Activated T-cell treated with anti-CD3 and anti-CD28 coated beads, Interleukin-2, amount 50 U/mL, for 4 hours (primary cell): Measurements from ENCODE around the gene CCDC3. TPM values are rescaled to one million over a fixed set of nuclear protein-coding genes. Genes with fewer than 3 reads are reported as not detected.
A peak's percentile ranks its signal among the peaks of the same experiment; 100 is the strongest.

ENCODE experiments used
- ATAC-seq, 2 donors: fragments of 200-7000 bp; cut with Tn5 transposase; one replicate each; pipeline ENCODE4 v1.10.0; 2021
- DNase-seq: peaks from one replicate; pipeline ENCODE4 v3.0.0-alpha.2; 2020
- H3K27me3 Mint-ChIP-seq: one replicate; pipeline ENCODE4 v1.8.0; 2021; ENCODE audit warnings: low read depth, mixed read lengths
- H3K36me3 Mint-ChIP-seq: one replicate; pipeline ENCODE4 v1.8.0; 2022; ENCODE audit warnings: mixed read lengths; ENCODE audit not compliant: insufficient read depth
- H3K4me1 Mint-ChIP-seq: one replicate; pipeline ENCODE4 v1.8.0; 2021; ENCODE audit warnings: low read depth, mixed read lengths
- H3K4me3 Mint-ChIP-seq: one replicate; pipeline ENCODE4 v1.8.0; 2021; ENCODE audit warnings: mild to moderate bottlenecking, moderate library complexity, mixed read lengths
- H3K9me3 Mint-ChIP-seq: one replicate; pipeline ENCODE4 v1.8.0; 2021; ENCODE audit warnings: mixed read lengths
- total RNA-seq, 3 donors: library from RNA; stranded (reverse); gene quantifications; one replicate each; pipeline ENCODE4 v1.2.1, GENCODE V29; 2021

The CCDC3 gene
- total RNA-seq, 3 donors from 2014 or later = 0.08 to 0.16 (median 0.10) TPM

- DNase-seq = no peak
- H3K36me3 Mint-ChIP-seq = no peaks in the 10 kb centered on the region
- peaks cover 6% of the 10 kb centered on the region for H3K9me3 Mint-ChIP-seq
- ATAC-seq = no peak
- no peak overlapping the region for H3K4me3 Mint-ChIP-seq
- peaks cover 35% of the 10 kb centered on the region for H3K27me3 Mint-ChIP-seq
- no peaks in the 10 kb centered on the region for H3K4me1 Mint-ChIP-seq
Measured at GRCh38 chr10:12980713-12981306, 20.7 kb downstream of the CCDC3 start.

GRCh38 chr10:12980102-12980661 lies 21.3 kb downstream of the CCDC3 start:
- Mint-ChIP-seq H3K4me1 (no peaks in the 10 kb centered on the region), H3K36me3 (no peaks in the 10 kb centered on the region), H3K4me3 (no peak overlapping the region), H3K9me3 (peaks cover 6% of the 10 kb centered on the region), H3K27me3 (peaks cover 37% of the 10 kb centered on the region)
- DNase-seq (no peak), ATAC-seq (no peak)

GRCh38 chr10:12978891-12979290 lies 22.6 kb downstream of the CCDC3 start:
- ATAC-seq = no peak
- no peak for DNase-seq
- no peaks in the 10 kb centered on the region for H3K9me3 Mint-ChIP-seq
- no peak overlapping the region for H3K4me3 Mint-ChIP-seq
- no peaks in the 10 kb centered on the region for H3K36me3 Mint-ChIP-seq
- no peaks in the 10 kb centered on the region for H3K4me1 Mint-ChIP-seq
- H3K27me3 Mint-ChIP-seq = peaks cover 37% of the 10 kb centered on the region

GRCh38 chr10:12975906-12976305 lies 25.6 kb downstream of the CCDC3 start:
- Mint-ChIP-seq H3K4me3 (no peak overlapping the region), H3K36me3 (no peaks in the 10 kb centered on the region), H3K27me3 (peaks cover 40% of the 10 kb centered on the region), H3K9me3 (no peaks in the 10 kb centered on the region), H3K4me1 (no peaks in the 10 kb centered on the region)
- ATAC-seq = no peak
- DNase-seq = no peak

- H3K4me3 Mint-ChIP-seq = no peak overlapping the region
- ATAC-seq (no peak), DNase-seq (no peak)
- no peaks in the 10 kb centered on the region for H3K4me1 Mint-ChIP-seq
- H3K9me3 Mint-ChIP-seq = no peaks in the 10 kb centered on the region
- no peaks in the 10 kb centered on the region for H3K36me3 Mint-ChIP-seq
- peaks cover 35% of the 10 kb centered on the region for H3K27me3 Mint-ChIP-seq
Measured at GRCh38 chr10:12975266-12975665, 26.2 kb downstream of the CCDC3 start.

- H3K4me3 Mint-ChIP-seq = no peak overlapping the region
- no peaks in the 10 kb centered on the region for H3K36me3 Mint-ChIP-seq
- peaks cover 34% of the 10 kb centered on the region for H3K27me3 Mint-ChIP-seq
- H3K4me1 Mint-ChIP-seq = no peaks in the 10 kb centered on the region
- DNase-seq (no peak), ATAC-seq (no peak)
- H3K9me3 Mint-ChIP-seq = no peaks in the 10 kb centered on the region
Measured at GRCh38 chr10:12974491-12975199, 26.9 kb downstream of the CCDC3 start.

- Mint-ChIP-seq H3K9me3 (peaks cover 1% of the 10 kb centered on the region), H3K4me1 (no peaks in the 10 kb centered on the region), H3K36me3 (no peaks in the 10 kb centered on the region), H3K4me3 (no peak overlapping the region), H3K27me3 (peaks cover 29% of the 10 kb centered on the region)
- DNase-seq = no peak
- no peak for ATAC-seq
Measured at GRCh38 chr10:12974078-12974477, 27.4 kb downstream of the CCDC3 start.

GRCh38 chr10:12973149-12973718 lies 28.3 kb downstream of the CCDC3 start:
- DNase-seq (no peak), ATAC-seq (no peak)
- Mint-ChIP-seq H3K4me1 (no peaks in the 10 kb centered on the region), H3K36me3 (no peaks in the 10 kb centered on the region), H3K9me3 (peaks cover 10% of the 10 kb centered on the region), H3K4me3 (no peak overlapping the region), H3K27me3 (peaks cover 23% of the 10 kb centered on the region)

- peaks cover 17% of the 10 kb centered on the region for H3K27me3 Mint-ChIP-seq
- H3K4me1 Mint-ChIP-seq = no peaks in the 10 kb centered on the region
- no peak overlapping the region for H3K4me3 Mint-ChIP-seq
- no peaks in the 10 kb centered on the region for H3K36me3 Mint-ChIP-seq
- ATAC-seq = no peak
- no peak for DNase-seq
- peaks cover 20% of the 10 kb centered on the region for H3K9me3 Mint-ChIP-seq
Measured at GRCh38 chr10:12972146-12972545, 29.4 kb downstream of the CCDC3 start.

- peaks cover 24% of the 10 kb centered on the region for H3K9me3 Mint-ChIP-seq
- ATAC-seq = no peak
Measured at GRCh38 chr10:12971001-12971788, 30.3 kb downstream of the CCDC3 start.

GRCh38 chr10:12969951-12970350 lies 31.6 kb downstream of the CCDC3 start:
- no peak overlapping the region for H3K4me3 Mint-ChIP-seq
- H3K4me1 Mint-ChIP-seq = no peaks in the 10 kb centered on the region
- peaks cover 24% of the 10 kb centered on the region for H3K9me3 Mint-ChIP-seq
- H3K36me3 Mint-ChIP-seq = no peaks in the 10 kb centered on the region
- no peak for DNase-seq
- peaks cover 8% of the 10 kb centered on the region for H3K27me3 Mint-ChIP-seq
- no peak for ATAC-seq

More at GRCh38 chr10:12971001-12971788, 30.3 kb downstream of the CCDC3 start:
- no peak for DNase-seq
- no peaks in the 10 kb centered on the region for H3K4me1 Mint-ChIP-seq
- no peaks in the 10 kb centered on the region for H3K36me3 Mint-ChIP-seq
- H3K27me3 Mint-ChIP-seq = peaks cover 12% of the 10 kb centered on the region
- no peak overlapping the region for H3K4me3 Mint-ChIP-seq

- Mint-ChIP-seq H3K36me3 (no peaks in the 10 kb centered on the region), H3K4me3 (no peak overlapping the region), H3K9me3 (peaks cover 24% of the 10 kb centered on the region), H3K4me1 (no peaks in the 10 kb centered on the region), H3K27me3 (peaks cover 5% of the 10 kb centered on the region)
- no peak for DNase-seq
- peak; percentile 56 to 60 for ATAC-seq
Measured at GRCh38 chr10:12966067-12966466, 35.4 kb downstream of the CCDC3 start.

- DNase-seq (no peak), ATAC-seq (no peak)
- no peak overlapping the region for H3K4me3 Mint-ChIP-seq
- peaks cover 9% of the 10 kb centered on the region for H3K27me3 Mint-ChIP-seq
- no peaks in the 10 kb centered on the region for H3K36me3 Mint-ChIP-seq
- peaks cover 24% of the 10 kb centered on the region for H3K9me3 Mint-ChIP-seq
- H3K4me1 Mint-ChIP-seq = no peaks in the 10 kb centered on the region
Measured at GRCh38 chr10:12965571-12965970, 35.9 kb downstream of the CCDC3 start.

GRCh38 chr10:12962556-12962955 lies 39.0 kb downstream of the CCDC3 start:
- ATAC-seq (no peak), DNase-seq (no peak)
- H3K27me3 Mint-ChIP-seq = peaks cover 10% of the 10 kb centered on the region
- H3K4me1 Mint-ChIP-seq = no peaks in the 10 kb centered on the region
- H3K4me3 Mint-ChIP-seq = no peak overlapping the region
- H3K36me3 Mint-ChIP-seq = no peaks in the 10 kb centered on the region
- peaks cover 11% of the 10 kb centered on the region for H3K9me3 Mint-ChIP-seq
